Prostate gland (tissue), 2 donors: ENCODE data around the gene OSMR.

Experiments
- POLR2A ChIP-seq: fragments of 450-650 bp; IDR thresholded peaks from one replicate; pipeline ENCODE4 v1.6.1; 2016; ENCODE audit warnings: antibody characterized with exemption, mild to moderate bottlenecking
- TF ChIP-seq, protein P1 (sequence below), 4 experiments: fragments of 200-600 bp in 2 of 4; fragments of 450-650 bp in 2 of 4; sonication (generic) in 2 of 4; IDR thresholded peaks; 1 replicate in 3 of 4; 2 replicates in 1 of 4; pipeline ENCODE4 v1.5.1; 2016 to 2019; ENCODE audit warnings: antibody characterized with exemption in 4 of 4, mild to moderate bottlenecking in 2 of 4, moderate library complexity in 2 of 4

GRCh38 chr5:38866362-38867031 lies 20.7 kb downstream of the OSMR start:
- TF ChIP-seq, protein P1, sequence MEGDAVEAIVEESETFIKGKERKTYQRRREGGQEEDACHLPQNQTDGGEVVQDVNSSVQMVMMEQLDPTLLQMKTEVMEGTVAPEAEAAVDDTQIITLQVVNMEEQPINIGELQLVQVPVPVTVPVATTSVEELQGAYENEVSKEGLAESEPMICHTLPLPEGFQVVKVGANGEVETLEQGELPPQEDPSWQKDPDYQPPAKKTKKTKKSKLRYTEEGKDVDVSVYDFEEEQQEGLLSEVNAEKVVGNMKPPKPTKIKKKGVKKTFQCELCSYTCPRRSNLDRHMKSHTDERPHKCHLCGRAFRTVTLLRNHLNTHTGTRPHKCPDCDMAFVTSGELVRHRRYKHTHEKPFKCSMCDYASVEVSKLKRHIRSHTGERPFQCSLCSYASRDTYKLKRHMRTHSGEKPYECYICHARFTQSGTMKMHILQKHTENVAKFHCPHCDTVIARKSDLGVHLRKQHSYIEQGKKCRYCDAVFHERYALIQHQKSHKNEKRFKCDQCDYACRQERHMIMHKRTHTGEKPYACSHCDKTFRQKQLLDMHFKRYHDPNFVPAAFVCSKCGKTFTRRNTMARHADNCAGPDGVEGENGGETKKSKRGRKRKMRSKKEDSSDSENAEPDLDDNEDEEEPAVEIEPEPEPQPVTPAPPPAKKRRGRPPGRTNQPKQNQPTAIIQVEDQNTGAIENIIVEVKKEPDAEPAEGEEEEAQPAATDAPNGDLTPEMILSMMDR (IDR thresholded peaks at IDR 0.05): no peak
- TF ChIP-seq POLR2A: no peak
